ENCODE measurements around the gene PPP6R1. TPM values are rescaled to one million over a fixed set of nuclear protein-coding genes. Genes with fewer than 3 reads are reported as not detected.

Gene PPP6R1
- total RNA-seq, 4 donors from 2014 or later: 14.6 to 47.9 (median 39.6) TPM

DNA sequence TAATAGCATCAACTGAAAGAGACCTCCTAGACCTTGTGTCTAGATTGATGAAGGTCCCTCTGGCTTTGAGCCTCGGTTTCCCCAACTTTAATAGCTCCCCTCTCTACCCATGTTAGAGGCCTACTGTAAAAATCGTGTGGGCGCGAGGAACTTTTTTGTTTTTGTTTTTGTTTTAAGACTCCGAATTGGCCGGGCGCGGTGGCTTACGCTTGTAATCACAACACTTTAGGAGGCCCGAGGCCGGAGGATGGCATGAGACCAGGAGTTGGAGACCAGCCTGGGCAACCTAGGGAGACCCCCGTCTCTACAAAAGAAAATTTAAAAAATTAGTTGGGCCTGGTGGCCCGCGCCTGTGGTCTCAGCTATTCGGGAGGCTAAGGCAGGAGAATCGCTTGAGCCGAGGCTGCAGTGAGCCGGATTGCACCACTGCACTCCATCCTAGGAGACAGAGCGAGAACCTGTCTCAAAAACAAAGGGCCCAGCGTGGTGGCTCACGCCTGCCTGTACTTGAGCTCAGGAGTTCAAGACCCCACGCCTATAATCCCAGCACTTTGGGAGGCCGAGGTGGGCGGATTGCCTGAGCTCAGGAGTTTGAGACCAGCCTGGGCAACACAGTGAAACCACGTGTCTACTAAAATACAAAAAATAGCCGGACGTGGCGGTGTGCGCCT, 858 bp upstream of the PPP6R1 start:
- intact Hi-C loops (cut with DNase I; ENCODE audit: low total_unique reads): loop anchor here (1.0 to 10.0 kb wide), 6 partner anchors 21 to 795 kb away; partner anchors contain the start of genes EPN1, HSPBP1, KMT5C and LENG9
- H3K27ac ChIP-seq: peak overlapping the region; percentile 89 to 97 (median 94)
- no peaks in the 10 kb centered on the region for H3K27me3 ChIP-seq
- no peak for TF ChIP-seq POLR2A (IDR thresholded peaks at IDR 0.05)
- TF ChIP-seq, protein P1, sequence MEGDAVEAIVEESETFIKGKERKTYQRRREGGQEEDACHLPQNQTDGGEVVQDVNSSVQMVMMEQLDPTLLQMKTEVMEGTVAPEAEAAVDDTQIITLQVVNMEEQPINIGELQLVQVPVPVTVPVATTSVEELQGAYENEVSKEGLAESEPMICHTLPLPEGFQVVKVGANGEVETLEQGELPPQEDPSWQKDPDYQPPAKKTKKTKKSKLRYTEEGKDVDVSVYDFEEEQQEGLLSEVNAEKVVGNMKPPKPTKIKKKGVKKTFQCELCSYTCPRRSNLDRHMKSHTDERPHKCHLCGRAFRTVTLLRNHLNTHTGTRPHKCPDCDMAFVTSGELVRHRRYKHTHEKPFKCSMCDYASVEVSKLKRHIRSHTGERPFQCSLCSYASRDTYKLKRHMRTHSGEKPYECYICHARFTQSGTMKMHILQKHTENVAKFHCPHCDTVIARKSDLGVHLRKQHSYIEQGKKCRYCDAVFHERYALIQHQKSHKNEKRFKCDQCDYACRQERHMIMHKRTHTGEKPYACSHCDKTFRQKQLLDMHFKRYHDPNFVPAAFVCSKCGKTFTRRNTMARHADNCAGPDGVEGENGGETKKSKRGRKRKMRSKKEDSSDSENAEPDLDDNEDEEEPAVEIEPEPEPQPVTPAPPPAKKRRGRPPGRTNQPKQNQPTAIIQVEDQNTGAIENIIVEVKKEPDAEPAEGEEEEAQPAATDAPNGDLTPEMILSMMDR (IDR thresholded peaks at IDR 0.05 in 4 of 5, conservative IDR thresholded peaks at IDR 0.05 in 1 of 5): no peak
- H3K4me1 ChIP-seq: peaks cover 40 to 42% of the 10 kb centered on the region in 2 donors
- H3K9me3 ChIP-seq: no peaks in the 10 kb centered on the region
- in situ Hi-C loops (cut with MboI; ENCODE audit: low sequenced_read_pairs in 4 of 4): no loop called here
- peak overlapping the region; percentile 70 to 90 (median 76) for H3K4me3 ChIP-seq
- peak in 1 of 2 donors; percentile 21 for DNase-seq
- no peak for ATAC-seq
- H3K36me3 ChIP-seq: no peaks in the 10 kb centered on the region

DNA sequence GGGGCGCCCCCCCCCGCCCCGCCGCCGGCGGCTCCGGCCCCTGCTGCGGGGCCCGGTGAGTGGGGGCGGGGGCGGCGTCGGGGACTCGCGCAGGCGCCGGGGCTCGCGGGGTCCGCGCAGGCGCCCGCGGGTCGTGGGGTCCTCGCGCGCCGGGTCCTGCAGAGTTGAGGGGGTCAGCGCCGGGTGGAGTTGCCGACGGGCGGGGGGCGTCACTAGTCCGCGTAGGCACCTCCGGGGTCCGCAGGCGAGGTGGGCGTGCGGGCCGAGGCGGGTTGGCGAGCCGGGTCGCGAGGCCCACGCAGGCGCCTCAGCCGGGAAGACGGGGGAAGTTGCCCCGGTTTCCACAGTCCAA, 365 bp downstream of the PPP6R1 start:
- H3K27ac ChIP-seq: peak overlapping the region; percentile 89 to 97 (median 94)
- no peaks in the 10 kb centered on the region for H3K9me3 ChIP-seq
- H3K4me1 ChIP-seq: peaks cover 42 to 53% of the 10 kb centered on the region in 2 donors
- no peak for DNase-seq
- no peaks in the 10 kb centered on the region for H3K36me3 ChIP-seq
- intact Hi-C loops (cut with DNase I; ENCODE audit: low total_unique reads) (loop anchor here (10.0 kb wide), 1 partner anchor 794 kb away; the partner anchor contains the start of gene LENG9), in situ Hi-C loops (cut with MboI; ENCODE audit: low sequenced_read_pairs in 4 of 4) (no loop called here)
- H3K4me3 ChIP-seq: peak overlapping the region; percentile 74 to 90 (median 80)
- ATAC-seq: peak; percentile 37 to 38
- TF ChIP-seq POLR2A (IDR thresholded peaks at IDR 0.05): no peak
- TF ChIP-seq, protein P1 (IDR thresholded peaks at IDR 0.05 in 4 of 5, conservative IDR thresholded peaks at IDR 0.05 in 1 of 5): no peak
- H3K27me3 ChIP-seq: no peaks in the 10 kb centered on the region

DNA sequence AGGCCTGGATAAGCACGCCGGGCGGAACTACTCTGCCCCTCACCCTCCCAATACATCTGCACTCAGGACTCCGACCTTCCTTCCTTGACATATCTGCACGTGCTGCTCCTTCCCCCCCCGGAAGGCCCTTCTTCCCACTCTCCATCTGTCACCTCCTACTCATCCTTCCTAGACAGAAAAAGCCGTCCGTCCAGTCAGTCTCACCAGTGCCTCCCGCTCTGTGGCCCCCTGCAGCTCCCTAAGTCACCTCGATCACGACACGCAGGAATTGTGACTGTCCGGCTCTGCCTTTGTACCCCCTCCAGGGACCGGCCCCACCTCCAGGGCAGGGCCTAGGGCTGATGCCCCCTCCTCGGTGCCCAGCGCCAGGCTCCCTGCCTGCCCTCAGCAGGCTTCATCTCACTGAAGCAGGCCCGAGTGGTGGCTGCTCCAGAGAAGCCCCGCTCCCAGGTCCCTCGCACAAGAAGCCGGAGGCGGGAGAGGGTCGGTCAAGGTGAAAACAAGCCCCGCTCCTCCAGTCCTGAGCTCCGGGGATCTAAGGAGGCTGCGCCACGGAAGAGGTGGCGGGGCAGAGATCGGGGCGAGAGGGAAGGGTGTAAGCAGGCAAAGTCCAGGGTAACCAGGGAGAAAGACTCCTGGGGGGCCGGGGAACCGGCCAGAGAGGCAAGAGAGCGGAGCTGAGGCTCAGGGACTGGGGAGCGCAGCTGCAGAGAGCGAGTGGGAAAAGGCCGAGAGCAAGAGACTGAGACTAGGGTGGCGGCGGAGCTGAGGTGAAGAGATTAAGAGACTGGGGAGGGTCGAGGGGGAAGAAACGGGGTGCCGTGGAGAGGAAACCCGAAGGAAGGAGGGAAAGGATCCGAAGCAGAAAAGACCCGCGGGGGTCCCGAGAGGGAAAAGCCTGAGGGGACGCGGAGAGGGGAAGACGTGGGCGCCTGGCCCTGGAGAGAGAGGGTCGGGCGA, 1.1 kb downstream of the PPP6R1 start:
- Histone ChIP-seq H3K4me3 (peak overlapping the region; percentile 74 to 90 (median 80)), H3K36me3 (no peaks in the 10 kb centered on the region), H3K27ac (peak overlapping the region; percentile 89 to 97 (median 94)), H3K9me3 (no peaks in the 10 kb centered on the region), H3K27me3 (no peaks in the 10 kb centered on the region), H3K4me1 (peaks cover 42 to 60% of the 10 kb centered on the region in 2 donors)
- TF ChIP-seq, protein P1 (IDR thresholded peaks at IDR 0.05 in 4 of 5, conservative IDR thresholded peaks at IDR 0.05 in 1 of 5): no peak
- TF ChIP-seq POLR2A (IDR thresholded peaks at IDR 0.05): no peak
- DNase-seq (no peak), ATAC-seq (no peak)
- in situ Hi-C loops (cut with MboI; ENCODE audit: low sequenced_read_pairs in 4 of 4) (no loop called here), intact Hi-C loops (cut with DNase I; ENCODE audit: low total_unique reads) (loop anchor here (10.0 kb wide), 1 partner anchor 793 kb away; the partner anchor contains the start of gene LENG9)

DNA sequence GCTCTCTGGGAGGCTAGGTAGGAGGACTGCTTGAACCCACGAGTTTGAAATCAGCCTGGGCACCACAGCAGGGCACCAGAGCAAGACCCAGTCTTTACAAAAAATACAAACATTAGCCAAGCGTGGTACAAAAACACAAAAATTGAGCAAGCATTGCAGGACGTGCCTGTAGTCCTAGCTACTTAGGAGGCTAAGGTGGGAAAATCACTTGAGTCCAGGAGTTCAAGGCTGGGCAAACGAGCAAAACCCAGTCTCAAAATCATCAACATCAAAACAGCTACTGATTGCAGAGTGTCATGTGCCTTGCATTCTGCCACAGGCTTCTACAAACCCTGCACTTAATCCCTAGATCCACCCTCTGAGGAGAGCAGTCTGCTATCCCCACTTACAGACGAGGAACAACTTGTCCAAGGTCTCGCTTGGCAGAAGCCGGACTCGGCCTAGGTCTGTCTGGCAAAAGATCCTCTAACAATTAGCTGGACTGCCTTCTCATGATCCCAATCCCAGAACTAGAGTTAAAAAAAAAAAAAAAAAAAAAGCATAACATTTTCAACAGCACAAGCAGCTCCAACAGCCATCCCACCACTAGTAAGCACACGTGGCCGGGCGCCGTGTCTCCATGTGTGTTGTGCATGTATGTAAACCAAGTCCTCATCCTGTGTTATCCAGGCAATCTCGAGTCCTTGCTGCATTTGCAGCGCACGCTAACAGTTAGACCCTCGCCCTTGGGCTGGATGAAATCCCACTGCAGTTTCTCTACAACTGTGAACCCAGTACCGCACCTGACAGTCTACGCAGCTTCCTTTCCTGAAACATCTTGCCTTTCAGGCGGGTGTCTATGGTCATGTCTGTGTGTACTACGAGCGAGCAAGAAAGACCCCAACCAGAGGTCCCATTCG, 2.0 kb downstream of the PPP6R1 start:
- no peaks in the 10 kb centered on the region for H3K9me3 ChIP-seq
- no peak for TF ChIP-seq POLR2A (IDR thresholded peaks at IDR 0.05)
- TF ChIP-seq, protein P1 (IDR thresholded peaks at IDR 0.05 in 4 of 5, conservative IDR thresholded peaks at IDR 0.05 in 1 of 5): no peak
- peak overlapping the region; percentile 74 to 90 (median 80) for H3K4me3 ChIP-seq
- intact Hi-C loops (cut with DNase I; ENCODE audit: low total_unique reads) (loop anchor here (10.0 kb wide), 1 partner anchor 792 kb away; the partner anchor contains the start of gene LENG9), in situ Hi-C loops (cut with MboI; ENCODE audit: low sequenced_read_pairs in 4 of 4) (no loop called here)
- H3K36me3 ChIP-seq: no peaks in the 10 kb centered on the region
- peak overlapping the region in 3 of 4 donors; percentile 93 to 97 (median 94) for H3K27ac ChIP-seq
- ATAC-seq (no peak), DNase-seq (no peak)
- H3K4me1 ChIP-seq: peaks cover 42 to 63% of the 10 kb centered on the region in 2 donors
- no peaks in the 10 kb centered on the region for H3K27me3 ChIP-seq

All from gastrocnemius medialis (tissue), 4 donors.